Cerebellar nuclear complex (tissue), 1 donor: Measurements from ENCODE around the gene PIGC.

Source experiments
- DNase-seq, 2 experiments: peaks; one replicate each; lab custom pipeline; 2025; lab: John Stamatoyannopoulos, UW

PIGC gene

GRCh38 chr1:172430128-172430454 lies 13.8 kb downstream of the PIGC start:
- DNase-seq, result no peak

GRCh38 chr1:172429331-172430127 lies 14.3 kb downstream of the PIGC start:
- no peak for DNase-seq

- DNase-seq, result no peak
Measured at GRCh38 chr1:172427191-172427590, 16.7 kb downstream of the PIGC start.

GRCh38 chr1:172425339-172425738 lies 18.5 kb downstream of the PIGC start:
- DNase-seq, result no peak

GRCh38 chr1:172423336-172423735 lies 20.5 kb downstream of the PIGC start:
- DNase-seq, result no peak

- no peak for DNase-seq
Measured at GRCh38 chr1:172421974-172422604, 21.8 kb downstream of the PIGC start.

GRCh38 chr1:172420385-172420784 lies 23.5 kb downstream of the PIGC start, which contains the start of gene C1orf105:
Gene C1orf105, plus strand, starts transcription at chr1:172420685. Its CDS starts 201 bp downstream, at chr1:172420886.
- DNase-seq, result no peak

GRCh38 chr1:172417557-172417956 lies 26.3 kb downstream of the PIGC start:
- no peak for DNase-seq

- no peak for DNase-seq
Measured at GRCh38 chr1:172416496-172417035, 27.3 kb downstream of the PIGC start.

- DNase-seq, result no peak
Measured at GRCh38 chr1:172414331-172414730, 29.5 kb downstream of the PIGC start.

- no peak for DNase-seq
Measured at GRCh38 chr1:172411791-172412338, 32.0 kb downstream of the PIGC start.

- no peak for DNase-seq
Measured at GRCh38 chr1:172410027-172410426, 33.8 kb downstream of the PIGC start.

GRCh38 chr1:172408958-172409357 lies 34.9 kb downstream of the PIGC start:
- DNase-seq, result no peak

GRCh38 chr1:172406968-172407367 lies 36.9 kb downstream of the PIGC start:
- no peak for DNase-seq

GRCh38 chr1:172405912-172406311 lies 38.0 kb downstream of the PIGC start:
- DNase-seq, result no peak

- no peak for DNase-seq
Measured at GRCh38 chr1:172404121-172404520, 39.7 kb downstream of the PIGC start.

- DNase-seq, result no peak
Measured at GRCh38 chr1:172402878-172403569, 40.8 kb downstream of the PIGC start.

- DNase-seq, result no peak
Measured at GRCh38 chr1:172401892-172402291, 42.0 kb downstream of the PIGC start.

GRCh38 chr1:172401477-172401876 lies 42.4 kb downstream of the PIGC start:
- DNase-seq, result no peak

- no peak for DNase-seq
Measured at GRCh38 chr1:172400722-172401105, 43.2 kb downstream of the PIGC start.

- no peak for DNase-seq
Measured at GRCh38 chr1:172399756-172400721, 43.8 kb downstream of the PIGC start.
